Neuronal stem cell (in vitro differentiated cells): ENCODE data around the gene OR1J4.

Source experiments
- DNase-seq: peaks from one replicate; pipeline ENCODE4 v3.0.0-alpha.2; 2013; ENCODE audit warnings: low spot score
- H2AFZ ChIP-seq: one replicate; pipeline ENCODE4 v1.6.1; 2013; ENCODE audit warnings: mild to moderate bottlenecking, low read length, inconsistent platforms
- H2AK5ac ChIP-seq: 2 replicates; pipeline ENCODE4 v1.6.1; 2013; ENCODE audit warnings: low read depth, mild to moderate bottlenecking, inconsistent platforms, low read length, moderate library complexity, mixed read lengths
- H2BK120ac ChIP-seq: 2 replicates; pipeline ENCODE4 v1.6.1; 2013; ENCODE audit warnings: low read depth, mild to moderate bottlenecking, inconsistent platforms, low read length, moderate library complexity, mixed read lengths
- H2BK12ac ChIP-seq: one replicate; pipeline ENCODE4 v1.6.1; 2013; ENCODE audit warnings: low read length, inconsistent platforms
- H2BK15ac ChIP-seq: 2 replicates; pipeline ENCODE4 v1.6.1; 2013; ENCODE audit warnings: mild to moderate bottlenecking, low read length, inconsistent platforms, mixed read lengths
- H2BK5ac ChIP-seq: one replicate; pipeline ENCODE4 v1.6.1; 2013; ENCODE audit warnings: inconsistent platforms, mild to moderate bottlenecking, low read length, moderate library complexity
- H3K14ac ChIP-seq: one replicate; pipeline ENCODE4 v1.6.1; 2013; ENCODE audit warnings: low read length, inconsistent platforms
- H3K18ac ChIP-seq: 2 replicates; pipeline ENCODE4 v1.6.1; 2013; ENCODE audit warnings: low read length, inconsistent platforms
- H3K23ac ChIP-seq: 2 replicates; pipeline ENCODE4 v1.6.1; 2013; ENCODE audit warnings: low read depth, mild to moderate bottlenecking, mixed read lengths, low read length, inconsistent platforms; ENCODE audit not compliant: poor library complexity
- H3K27ac ChIP-seq: replicated peaks from 3 replicates; pipeline ENCODE4 v1.5.1; 2013; ENCODE audit warnings: low read length, inconsistent platforms
- H3K27me3 ChIP-seq, 3 experiments: 2 replicates each; pipeline ENCODE4 v1.6.1; 2013; ENCODE audit warnings: low read length in 3 of 3, mild to moderate bottlenecking in 2 of 3, inconsistent platforms in 1 of 3, low read depth in 1 of 3, mixed read lengths in 1 of 3, moderate library complexity in 1 of 3; ENCODE audit not compliant: control insufficient read depth in 3 of 3, insufficient read depth in 3 of 3
- H3K36me3 ChIP-seq, 2 donors: replicated peaks in 1 of 2; 2 replicates each; pipeline ENCODE4 v1.6.1; 2013; ENCODE audit warnings: low read length in 2 of 2; ENCODE audit not compliant: control insufficient read depth in 2 of 2, insufficient read depth in 2 of 2
- H3K4ac ChIP-seq: 2 replicates; pipeline ENCODE4 v1.6.1; 2013; ENCODE audit warnings: inconsistent platforms, mild to moderate bottlenecking, low read length, moderate library complexity
- H3K4me1 ChIP-seq, 2 donors: 1 replicate in 1 of 2; 2 replicates in 1 of 2; pipeline ENCODE4 v1.6.1; 2013; ENCODE audit warnings: low read length in 2 of 2, low read depth in 1 of 2; ENCODE audit not compliant: control insufficient read depth in 2 of 2, insufficient read depth in 1 of 2
- H3K4me2 ChIP-seq: one replicate; pipeline ENCODE4 v1.6.1; 2013; ENCODE audit warnings: mild to moderate bottlenecking, low read length, inconsistent platforms; ENCODE audit not compliant: insufficient read depth, poor library complexity, severe bottlenecking
- H3K4me3 ChIP-seq, 2 donors: 2 replicates each; pipeline ENCODE4 v1.5.1; 2013; ENCODE audit warnings: low read length in 2 of 2, mild to moderate bottlenecking in 2 of 2, inconsistent platforms in 1 of 2, moderate library complexity in 1 of 2
- H3K79me1 ChIP-seq: one replicate; pipeline ENCODE4 v1.6.1; 2013; ENCODE audit warnings: low read depth, mild to moderate bottlenecking, inconsistent platforms, low read length, moderate library complexity
- H3K9ac ChIP-seq: one replicate; pipeline ENCODE4 v1.6.1; 2013; ENCODE audit warnings: mild to moderate bottlenecking, low read depth, low read length, inconsistent platforms; ENCODE audit not compliant: poor library complexity
- H3K9me3 ChIP-seq, 2 donors: replicated peaks in 1 of 2; 2 replicates each; pipeline versions ENCODE3 to v1.6.1; 2013; ENCODE audit warnings: low read length in 2 of 2, mild to moderate bottlenecking in 2 of 2, inconsistent platforms in 1 of 2, low read depth in 1 of 2, mixed read lengths in 1 of 2, moderate library complexity in 1 of 2; ENCODE audit not compliant: control insufficient read depth in 2 of 2, insufficient read depth in 1 of 2
- H4K8ac ChIP-seq: one replicate; pipeline ENCODE4 v1.6.1; 2013; ENCODE audit warnings: low read depth, mild to moderate bottlenecking, inconsistent platforms, low read length, moderate library complexity
- H4K91ac ChIP-seq: one replicate; pipeline ENCODE4 v1.6.1; 2013; ENCODE audit warnings: low read length, low read depth, mild to moderate bottlenecking, inconsistent platforms; ENCODE audit not compliant: poor library complexity
- WGBS, 2 donors: extraction: QIAGEN DNeasy Blood & Tissue Kit; methylation state at CpG; one replicate each; pipeline ENCODE4 v1.1.7; 2013; ENCODE audit warnings: missing lambda C conversion rate in 2 of 2, mixed read lengths in 1 of 2; ENCODE audit not compliant: insufficient read length in 2 of 2, insufficient replicate concordance in 1 of 2; ENCODE audit errors: extremely low coverage in 2 of 2; 5-methylcytosine and 5-hydroxymethylcytosine counted together

Gene OR1J4

GRCh38 chr9:122477826-122478225, 41.1 kb upstream of the OR1J4 start, which contains the start of gene OR1J1:
TSS of gene OR1J1 (minus strand) at chr9:122477926. CDS start at chr9:122477926, 0 bp downstream.
- H4K91ac ChIP-seq = no peak within 1 kb of the TSS
- H2BK120ac ChIP-seq = no peak within 1 kb of the TSS
- peaks cover 0 to 6% (median 0%) of the 10 kb centered on the region in 3 experiments for H3K27me3 ChIP-seq
- no peak for DNase-seq
- no peak within 1 kb of the TSS for H2BK5ac ChIP-seq
- no peak within 1 kb of the TSS for H2BK12ac ChIP-seq
- H2AK5ac ChIP-seq = no peak within 1 kb of the TSS
- H3K9ac ChIP-seq = no peak within 1 kb of the TSS
- WGBS, 2 donors = no CpG with 5 or more reads among the region's 6 CpGs
- peaks cover 0 to 9% of the 10 kb centered on the region in 2 donors for H3K9me3 ChIP-seq
- no peak within 1 kb of the TSS for H3K4me3 ChIP-seq
- H3K23ac ChIP-seq = no peak within 1 kb of the TSS
- no peak within 1 kb of the TSS for H2AFZ ChIP-seq
- H3K36me3 ChIP-seq = no peaks in the 10 kb centered on the region
- H3K4me2 ChIP-seq = no peak within 1 kb of the TSS
- H4K8ac ChIP-seq = no peak within 1 kb of the TSS
- no peak within 1 kb of the TSS for H3K18ac ChIP-seq
- no peak within 1 kb of the TSS for H3K4ac ChIP-seq
- H3K14ac ChIP-seq = no peak within 1 kb of the TSS
- H3K27ac ChIP-seq = no peak within 1 kb of the TSS
- H3K4me1 ChIP-seq = no peaks in the 10 kb centered on the region
- H2BK15ac ChIP-seq = no peak within 1 kb of the TSS
- no peaks in the 10 kb centered on the region for H3K79me1 ChIP-seq

- Histone ChIP-seq H2BK120ac (no peak overlapping the region), H2AK5ac (no peak overlapping the region), H4K91ac (no peak overlapping the region), H3K4me3 (no peak overlapping the region), H3K27me3 (peaks cover 0 to 6% (median 0%) of the 10 kb centered on the region in 3 experiments), H3K9ac (no peak overlapping the region), H3K14ac (no peak overlapping the region), H2AFZ (no peak overlapping the region), H3K36me3 (no peaks in the 10 kb centered on the region), H3K4me2 (no peak overlapping the region), H2BK5ac (no peak overlapping the region), H3K79me1 (no peaks in the 10 kb centered on the region), H3K27ac (no peak overlapping the region), H4K8ac (no peak overlapping the region), H3K4ac (no peak overlapping the region), H3K9me3 (peaks cover 0 to 9% of the 10 kb centered on the region in 2 donors), H2BK15ac (no peak overlapping the region), H3K4me1 (no peaks in the 10 kb centered on the region), H2BK12ac (no peak overlapping the region), H3K18ac (no peak overlapping the region), H3K23ac (no peak overlapping the region)
- no peak for DNase-seq
- WGBS, 2 donors = no CpG with 5 or more reads among the region's 5 CpGs
Observed at GRCh38 chr9:122479062-122479461, 39.9 kb upstream of the OR1J4 start.

- Histone ChIP-seq H3K4me1 (no peaks in the 10 kb centered on the region), H3K14ac (no peak overlapping the region), H2BK12ac (no peak overlapping the region), H3K4me2 (no peak overlapping the region), H2AFZ (no peak overlapping the region), H3K36me3 (no peaks in the 10 kb centered on the region), H3K9ac (no peak overlapping the region), H3K4ac (no peak overlapping the region), H3K79me1 (no peaks in the 10 kb centered on the region), H3K27ac (no peak overlapping the region), H2BK120ac (no peak overlapping the region), H2AK5ac (no peak overlapping the region), H3K23ac (no peak overlapping the region), H3K4me3 (no peak overlapping the region), H3K27me3 (no peaks in the 10 kb centered on the region), H3K9me3 (peaks cover 0 to 23% of the 10 kb centered on the region in 2 donors), H2BK5ac (no peak overlapping the region), H3K18ac (no peak overlapping the region), H2BK15ac (no peak overlapping the region), H4K8ac (no peak overlapping the region), H4K91ac (no peak overlapping the region)
- WGBS, 2 donors = no CpG with 5 or more reads among the region's 2 CpGs
- no peak for DNase-seq
Observed at GRCh38 chr9:122498883-122499288, 20.1 kb upstream of the OR1J4 start.

- WGBS, 2 donors = no CpG with 5 or more reads among the region's 2 CpGs
- H3K23ac ChIP-seq = no peak overlapping the region
- H3K79me1 ChIP-seq = no peaks in the 10 kb centered on the region
- no peak overlapping the region for H2BK5ac ChIP-seq
- H3K27me3 ChIP-seq = peaks cover 0 to 10% (median 0%) of the 10 kb centered on the region in 3 experiments
- no peak overlapping the region for H3K27ac ChIP-seq
- H4K91ac ChIP-seq = no peak overlapping the region
- no peak overlapping the region for H3K4me2 ChIP-seq
- no peak overlapping the region for H3K14ac ChIP-seq
- peaks cover 0 to 16% of the 10 kb centered on the region in 2 donors for H3K9me3 ChIP-seq
- no peak overlapping the region for H2AK5ac ChIP-seq
- H2BK15ac ChIP-seq = no peak overlapping the region
- H3K18ac ChIP-seq = no peak overlapping the region
- no peaks in the 10 kb centered on the region for H3K36me3 ChIP-seq
- DNase-seq = no peak
- H2BK120ac ChIP-seq = no peak overlapping the region
- no peak overlapping the region for H2BK12ac ChIP-seq
- H4K8ac ChIP-seq = no peak overlapping the region
- no peak overlapping the region for H3K9ac ChIP-seq
- H3K4ac ChIP-seq = no peak overlapping the region
- H2AFZ ChIP-seq = no peak overlapping the region
- H3K4me1 ChIP-seq = no peaks in the 10 kb centered on the region
- no peak overlapping the region for H3K4me3 ChIP-seq
Observed at GRCh38 chr9:122506964-122507363, 12.0 kb upstream of the OR1J4 start.
